ENCODE measurements around the gene OCIAD1.
"Not testable (repeated sequence)": the region's sequence is repeated elsewhere in the genome, so short reads cannot be mapped to it uniquely, and the experiment has no call there.

OCIAD1 gene, protein sequence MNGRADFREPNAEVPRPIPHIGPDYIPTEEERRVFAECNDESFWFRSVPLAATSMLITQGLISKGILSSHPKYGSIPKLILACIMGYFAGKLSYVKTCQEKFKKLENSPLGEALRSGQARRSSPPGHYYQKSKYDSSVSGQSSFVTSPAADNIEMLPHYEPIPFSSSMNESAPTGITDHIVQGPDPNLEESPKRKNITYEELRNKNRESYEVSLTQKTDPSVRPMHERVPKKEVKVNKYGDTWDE

DNA sequence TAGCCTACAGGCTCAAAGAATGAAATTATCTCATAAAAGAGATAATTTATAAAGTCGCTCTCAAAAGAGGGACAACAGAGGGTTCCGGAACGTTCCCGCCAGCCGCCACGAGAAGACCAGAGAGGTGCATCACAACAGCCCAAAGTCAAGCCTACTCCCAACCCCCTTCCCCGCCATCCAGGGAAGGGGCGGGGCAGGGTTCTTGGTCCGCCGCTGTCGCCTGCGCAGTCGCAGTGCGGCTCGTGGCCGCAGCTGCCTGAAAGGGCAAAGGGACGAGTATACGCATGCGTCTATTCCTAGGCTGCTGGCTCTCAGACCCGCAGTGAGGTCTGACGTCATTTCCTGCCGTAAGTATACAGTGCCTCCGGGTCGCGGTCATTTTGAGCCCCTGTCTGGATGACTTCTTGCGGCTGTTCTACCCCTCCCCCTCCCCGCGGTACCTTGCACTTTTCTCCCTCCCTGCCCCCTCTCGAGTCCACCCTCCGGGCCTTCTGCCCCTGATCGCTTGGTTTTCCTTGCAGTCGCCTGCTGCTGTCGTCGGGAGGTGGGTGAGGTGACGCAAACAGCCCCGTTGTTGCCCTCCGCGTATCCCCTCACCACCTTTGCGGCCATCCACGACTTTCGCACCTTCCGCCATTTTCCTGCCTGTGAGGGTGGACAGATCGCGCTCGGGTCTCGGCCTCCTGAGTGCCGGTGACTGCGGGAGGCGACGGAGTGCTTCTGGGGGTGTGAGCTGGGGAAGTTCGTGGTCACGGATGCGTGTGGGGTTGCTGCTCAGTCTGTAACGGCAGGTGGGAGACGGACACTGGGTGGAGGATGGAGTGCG, at the start of gene OCIAD1:
Gene OCIAD1, plus strand, starts transcription at position 383 of the 826 bp plus-strand sequence. CDS start 1,537 bp downstream, outside the sequence.
- peak; percentile 82 for DNase-seq (ENCODE audit: low read depth)

DNA sequence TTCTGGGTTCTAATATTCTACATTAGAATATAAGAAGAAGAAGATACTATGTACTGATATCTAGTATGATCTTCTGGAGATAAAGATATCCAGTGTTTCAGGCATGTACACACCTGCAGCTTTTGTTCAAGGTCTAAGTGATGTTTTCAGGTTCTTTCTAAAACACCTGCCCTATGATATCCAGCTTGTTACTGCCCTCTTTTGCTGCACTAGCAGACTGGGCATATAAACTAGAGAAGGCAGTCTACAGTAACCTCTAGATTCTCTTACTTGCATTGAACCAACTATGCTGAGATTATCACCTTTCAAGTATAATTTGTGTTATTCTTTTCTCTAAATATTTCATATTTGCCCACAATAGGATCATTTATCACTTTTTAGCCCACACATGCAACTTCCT, 48.9 kb upstream of the OCIAD1 start:
- no peak for DNase-seq (ENCODE audit: low read depth)

DNA sequence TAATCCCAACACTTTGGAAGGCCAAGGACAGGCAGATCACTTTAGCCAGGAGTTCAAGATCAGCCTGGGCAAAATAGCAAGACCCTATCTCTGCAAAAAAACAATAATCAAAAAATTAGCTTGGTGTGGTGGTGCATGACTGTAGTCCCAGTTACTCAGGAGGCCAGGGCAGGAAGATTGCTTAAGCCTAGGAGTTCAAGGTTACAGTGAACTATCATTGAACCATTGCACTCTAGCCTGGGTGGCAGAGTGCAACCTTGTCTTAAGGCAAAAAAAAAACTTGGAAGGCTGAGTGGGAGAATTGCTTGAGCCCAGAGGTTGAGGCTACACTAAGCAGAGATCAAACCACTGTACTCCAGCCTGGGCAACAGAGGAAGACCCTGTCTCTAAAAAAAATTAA, 45.6 kb upstream of the OCIAD1 start:
- no peak for DNase-seq (ENCODE audit: low read depth)

DNA sequence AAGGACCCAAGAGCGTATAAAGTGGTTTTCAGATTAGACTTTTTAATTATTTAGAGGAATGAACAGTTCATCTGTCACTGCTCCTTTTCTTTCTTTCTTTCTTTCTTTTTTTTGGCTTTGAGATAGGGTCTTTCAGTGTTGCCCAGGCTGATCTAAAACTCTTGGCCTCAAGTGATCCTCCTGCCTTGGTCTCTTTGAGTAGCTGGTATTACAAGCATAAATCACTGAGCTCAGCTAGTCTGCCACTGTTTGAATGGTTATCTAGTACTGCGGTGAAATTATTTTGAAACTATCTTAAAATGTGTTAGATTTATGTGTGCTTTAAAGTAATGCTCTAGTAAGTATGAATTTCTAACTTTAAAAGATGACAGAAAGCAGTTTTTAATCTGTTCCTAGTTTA, 44.3 kb upstream of the OCIAD1 start:
- DNase-seq (ENCODE audit: low read depth), result no peak

DNA sequence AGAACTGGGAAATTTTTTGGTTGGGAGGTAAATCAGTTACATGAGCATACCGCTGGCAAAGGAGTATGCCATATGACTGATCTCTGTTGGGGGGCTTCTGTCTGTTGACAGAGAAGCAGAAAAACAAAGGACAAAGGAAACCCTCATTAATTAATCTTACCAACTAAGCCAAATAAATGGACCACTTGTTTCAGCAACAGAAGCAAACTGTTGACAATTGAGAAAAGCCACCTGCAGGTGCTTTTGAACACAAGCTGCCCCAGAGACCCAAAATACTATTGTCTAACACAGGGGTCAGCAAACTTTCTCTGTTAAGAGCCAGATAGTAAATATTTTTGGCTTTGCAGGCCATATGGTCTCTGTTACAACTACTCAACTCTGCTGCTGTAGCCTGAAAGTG, 43.8 kb upstream of the OCIAD1 start:
- DNase-seq (ENCODE audit: low read depth), result no peak

DNA sequence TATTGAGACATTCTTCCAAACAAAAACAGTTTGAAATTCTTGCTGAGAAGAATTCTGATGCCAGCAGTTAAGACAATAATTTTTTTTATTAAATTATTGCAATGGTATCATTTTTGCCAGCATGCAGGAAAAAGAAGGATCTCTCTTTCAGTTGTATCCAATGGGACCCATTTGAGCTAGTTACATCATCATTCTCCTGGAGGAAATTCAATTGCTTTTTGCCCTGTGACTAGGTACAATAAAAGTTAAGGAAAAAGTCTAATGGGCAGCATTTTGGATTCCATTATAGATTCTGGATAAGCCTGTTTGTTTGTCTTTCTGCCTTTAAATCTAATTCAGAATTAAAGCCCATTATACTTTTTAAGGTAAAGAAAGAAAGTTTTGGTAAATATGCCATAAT, 40.3 kb upstream of the OCIAD1 start:
- DNase-seq (ENCODE audit: low read depth), result no peak

DNA sequence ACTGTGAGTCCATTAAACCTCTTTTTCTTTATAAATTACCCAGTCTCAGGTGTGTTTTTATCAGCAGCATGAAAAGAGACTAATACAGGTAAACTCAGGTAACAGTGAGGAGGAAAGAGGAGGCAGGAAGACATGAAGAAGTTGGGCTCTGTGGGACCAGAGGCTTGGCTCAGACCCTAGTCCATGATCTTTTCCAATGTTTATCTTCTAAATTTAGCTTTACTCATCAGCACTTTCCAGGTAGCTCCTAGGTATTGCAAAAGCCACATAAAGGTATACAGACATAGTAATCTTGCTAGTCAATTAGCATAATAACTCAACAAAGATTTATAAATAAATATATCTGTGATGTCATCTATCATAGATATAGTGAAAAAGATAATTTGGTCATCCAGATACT, 39.6 kb upstream of the OCIAD1 start:
- no peak for DNase-seq (ENCODE audit: low read depth)

DNA sequence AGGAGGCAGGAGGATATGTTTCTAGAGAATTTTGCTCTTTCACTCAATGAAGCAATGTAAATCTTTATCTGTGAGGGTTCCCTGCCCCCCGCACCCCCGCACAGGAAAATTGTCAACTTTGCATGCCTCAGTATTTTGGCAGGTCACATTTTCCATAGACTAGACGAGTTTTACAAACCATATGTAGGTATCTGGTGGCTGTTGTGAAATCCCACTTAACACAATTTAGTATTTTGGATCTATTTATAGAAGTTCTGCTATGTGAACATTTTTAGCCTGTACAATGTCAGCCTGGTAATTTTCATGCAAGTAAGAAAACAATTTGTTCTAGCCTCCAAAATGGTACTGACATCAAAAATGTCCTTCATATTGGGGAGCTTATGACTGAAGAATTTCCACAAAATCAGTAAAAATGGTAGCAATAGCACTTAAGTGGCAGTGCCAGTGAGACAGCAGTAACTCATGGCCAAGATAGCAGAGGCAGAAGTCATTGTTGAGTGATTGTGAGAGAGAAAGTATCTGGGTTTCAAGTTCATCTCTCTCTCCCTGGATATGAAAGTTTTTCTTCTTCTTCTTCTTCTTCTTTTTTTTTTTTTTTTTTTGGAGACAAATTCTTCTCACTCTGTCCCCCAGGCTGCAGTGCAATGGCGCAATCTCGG, 38.4 kb upstream of the OCIAD1 start:
- DNase-seq (ENCODE audit: low read depth), result no peak

DNA sequence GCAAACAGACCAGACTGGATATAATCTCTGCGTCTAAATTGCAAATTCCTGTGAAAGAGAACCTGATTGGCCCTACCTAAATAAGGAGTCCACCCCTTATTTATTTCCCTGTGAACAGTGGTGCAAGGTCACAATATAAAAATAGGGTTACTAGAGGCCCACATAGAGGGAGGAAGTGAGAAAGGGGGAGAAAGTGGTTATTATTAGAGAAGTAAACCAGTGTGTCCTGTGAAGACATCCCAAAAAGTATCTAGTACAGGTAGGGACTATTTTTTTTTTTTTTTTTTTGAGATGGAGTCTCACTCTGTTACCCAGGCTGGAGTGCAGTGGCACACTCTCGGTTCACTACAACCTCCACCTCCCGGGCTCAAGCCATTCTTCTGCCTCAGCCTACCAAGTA, 35.8 kb upstream of the OCIAD1 start:
- DNase-seq (ENCODE audit: low read depth), result no peak

DNA sequence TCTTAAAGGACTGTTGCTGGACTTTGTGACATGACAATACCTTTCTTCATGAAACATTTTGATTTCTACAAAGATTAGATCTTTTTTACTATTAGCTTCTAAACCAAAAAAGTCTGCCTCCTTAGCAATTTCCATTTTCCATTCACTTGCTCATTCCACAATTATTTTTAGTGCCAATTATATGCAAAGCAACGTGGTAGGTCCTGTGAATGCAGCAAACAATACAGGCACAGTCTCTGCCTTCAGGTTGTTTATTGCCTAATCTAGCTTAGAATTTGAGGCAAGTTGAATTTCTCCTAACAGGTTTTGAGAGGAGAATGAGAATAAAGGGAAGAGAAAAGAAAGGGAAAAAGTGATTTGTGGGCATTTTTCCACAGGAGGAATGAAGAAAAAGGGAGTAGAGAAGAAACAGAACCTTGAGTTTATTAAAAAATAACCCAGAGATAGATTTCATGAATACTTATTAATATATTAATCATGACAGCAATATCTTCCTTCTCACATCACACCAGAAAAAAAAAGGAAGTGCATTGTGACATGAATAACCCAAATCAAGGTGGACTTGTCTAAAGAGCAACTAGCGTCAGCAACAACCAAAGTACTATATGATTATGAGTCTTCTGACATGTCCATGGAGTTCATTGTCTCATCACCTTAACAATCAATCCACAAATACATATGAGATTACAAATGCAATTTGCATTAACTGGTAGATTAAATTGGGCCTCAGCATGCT, 34.5 kb upstream of the OCIAD1 start:
- DNase-seq (ENCODE audit: low read depth), result no peak

DNA sequence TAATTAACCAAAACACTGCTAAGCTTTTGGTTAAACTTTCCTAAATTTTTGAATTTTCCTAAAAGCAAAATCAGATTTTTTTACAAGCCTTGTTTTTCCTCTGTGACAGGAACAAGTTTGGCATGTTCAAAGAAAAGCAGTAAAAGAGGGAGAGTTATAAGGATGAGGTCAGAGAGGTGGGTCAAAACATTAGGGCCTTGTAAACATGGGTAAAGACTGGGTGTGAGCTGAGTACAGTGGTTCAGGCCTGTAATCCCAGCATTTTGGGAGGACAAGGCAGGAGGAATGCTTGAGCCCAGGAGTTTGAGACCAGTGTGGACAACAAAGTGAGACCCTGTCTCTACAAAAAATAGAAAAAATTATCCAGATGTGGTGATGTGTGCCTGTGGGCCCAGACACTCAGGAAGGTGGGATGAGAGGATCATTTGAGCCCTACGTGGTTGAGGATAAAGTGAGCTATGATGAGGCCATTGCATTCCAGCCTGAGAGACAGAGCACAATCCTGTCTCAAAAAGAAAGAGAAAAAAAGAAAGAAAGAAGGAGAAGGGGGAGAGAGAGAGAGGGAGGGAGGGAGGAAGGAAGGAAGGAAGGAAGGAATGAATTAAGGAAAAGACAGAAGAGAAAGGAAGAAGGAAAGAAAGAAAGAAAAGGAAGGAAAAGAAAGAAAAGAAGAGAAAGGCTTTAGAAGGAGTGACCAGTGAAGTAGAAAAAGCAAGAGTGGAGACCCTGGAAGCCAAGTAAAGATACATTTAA, 33.8 kb upstream of the OCIAD1 start:
- DNase-seq (ENCODE audit: low read depth), result no peak

DNA sequence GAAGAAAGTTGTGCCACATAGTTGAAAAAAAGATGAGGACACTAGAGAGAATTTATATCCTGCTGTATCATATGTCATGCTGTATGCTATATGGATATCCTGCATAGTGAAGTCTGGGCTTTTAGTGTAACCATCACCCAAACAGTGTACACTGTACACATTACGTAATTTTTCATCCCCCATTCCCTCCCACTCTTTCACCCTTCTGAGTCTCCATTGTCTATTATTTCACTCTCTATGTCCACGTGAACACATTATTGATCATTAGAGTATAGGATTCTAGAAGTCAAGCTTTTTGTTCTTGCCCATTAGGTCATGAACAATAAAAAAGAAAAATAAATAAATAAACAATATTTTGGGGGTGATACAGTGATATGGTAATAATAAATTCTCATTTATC, 32.8 kb upstream of the OCIAD1 start:
- no peak for DNase-seq (ENCODE audit: low read depth)

DNA sequence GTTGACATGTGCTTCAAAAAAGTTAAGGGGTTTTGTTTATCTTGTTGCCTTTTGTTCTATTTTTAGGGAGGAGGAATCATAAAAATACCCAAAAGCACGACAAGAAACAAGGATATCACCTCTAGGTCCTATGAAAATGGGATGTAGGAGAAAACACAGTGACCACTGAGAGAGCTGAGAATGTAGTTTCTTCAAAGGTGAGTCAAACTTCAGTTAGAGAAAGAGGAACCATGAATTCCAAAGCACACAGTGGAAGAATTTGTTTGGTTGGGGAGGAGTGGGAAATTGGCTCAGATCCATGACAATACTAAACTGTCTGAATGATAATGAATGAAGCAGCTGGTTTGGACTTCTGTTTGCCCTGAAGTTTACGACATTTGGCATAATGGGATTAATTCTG, 31.7 kb upstream of the OCIAD1 start:
- DNase-seq (ENCODE audit: low read depth), result no peak

DNA sequence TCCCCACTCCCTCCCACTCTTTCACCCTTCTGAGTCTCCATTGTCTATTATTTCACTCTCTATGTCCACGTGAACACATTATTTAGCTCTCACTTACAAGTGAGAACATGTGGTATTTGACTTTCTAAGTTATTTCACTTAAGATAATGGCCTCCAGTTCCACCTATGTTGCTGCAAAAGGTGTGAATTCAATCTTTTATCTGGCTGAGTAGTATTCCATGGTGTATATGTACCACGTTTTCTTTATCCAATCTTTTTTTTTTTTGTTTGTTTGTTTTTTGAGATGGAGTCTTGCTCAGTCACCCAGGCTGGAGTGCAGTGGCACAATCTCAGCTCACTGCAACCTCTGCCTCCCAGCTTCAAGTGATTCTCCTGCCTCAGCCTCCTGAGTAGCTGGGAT, 30.7 kb upstream of the OCIAD1 start:
- not testable (repeated sequence) for DNase-seq (ENCODE audit: low read depth)

DNA sequence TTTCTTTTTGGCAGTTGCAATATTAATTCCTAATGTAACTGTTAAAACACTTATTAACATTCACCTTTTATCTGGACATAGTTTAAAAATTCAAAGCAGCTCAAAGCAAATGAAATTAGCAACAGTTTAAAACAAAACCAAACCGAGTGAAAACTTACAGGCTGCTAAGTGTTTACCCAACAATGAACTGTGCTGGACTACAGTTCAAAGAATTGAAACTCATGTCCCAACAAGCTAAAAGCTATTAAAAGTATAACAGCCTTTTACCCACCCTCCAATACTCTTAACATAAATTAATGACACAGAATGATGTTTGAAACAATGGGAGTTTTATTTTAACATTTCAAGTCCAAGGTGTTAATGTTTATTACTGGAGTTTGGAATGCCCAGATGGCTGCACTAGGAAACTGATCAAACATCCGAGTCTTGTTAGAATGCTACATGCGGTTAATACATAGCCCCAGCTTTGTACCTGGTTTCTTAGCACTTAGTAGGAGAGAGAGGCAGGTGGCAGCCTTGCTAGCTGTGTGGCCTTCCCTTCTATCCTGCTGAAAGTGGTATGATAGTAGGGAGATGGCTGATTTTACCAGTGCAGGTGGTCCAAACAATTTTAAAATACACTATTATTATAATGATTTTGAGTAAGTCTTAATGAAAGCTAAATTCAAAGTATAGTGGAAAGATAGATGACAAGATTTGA, 29.7 kb upstream of the OCIAD1 start:
- no peak for DNase-seq (ENCODE audit: low read depth)

DNA sequence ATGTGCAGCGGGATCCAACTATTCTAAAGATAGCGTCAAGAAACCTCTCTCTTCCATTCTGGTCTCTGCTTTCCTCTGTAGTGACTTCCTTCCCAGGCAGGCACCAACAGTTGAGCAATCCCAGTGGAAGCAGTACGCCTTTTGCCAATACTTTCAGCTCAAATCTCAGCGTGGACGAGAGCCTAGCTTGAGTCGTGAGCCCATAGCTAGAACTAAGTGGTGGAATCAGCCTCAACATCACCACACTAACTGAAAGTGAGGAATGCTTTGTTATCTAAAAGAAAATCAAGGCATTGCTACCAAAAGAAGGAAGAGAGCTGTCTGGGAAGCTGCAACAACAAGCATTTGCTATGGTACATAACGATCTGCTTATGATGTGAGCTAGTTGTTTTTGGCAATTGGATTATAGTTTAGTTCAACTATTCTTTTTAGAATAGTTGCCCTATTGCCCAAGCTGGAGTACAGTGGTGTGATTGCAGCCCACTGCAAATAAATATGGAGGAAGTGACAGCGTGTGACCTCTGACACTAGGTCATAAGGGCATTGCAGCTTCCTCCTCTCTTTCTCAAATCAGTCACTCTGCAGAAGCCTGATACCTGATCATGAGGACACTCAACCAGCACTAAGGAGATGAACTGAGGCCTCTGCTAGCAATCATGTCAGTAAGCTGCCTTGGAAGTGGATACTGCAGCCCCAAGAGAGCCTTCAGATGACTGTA, 26.1 kb upstream of the OCIAD1 start:
- no peak for DNase-seq (ENCODE audit: low read depth)

DNA sequence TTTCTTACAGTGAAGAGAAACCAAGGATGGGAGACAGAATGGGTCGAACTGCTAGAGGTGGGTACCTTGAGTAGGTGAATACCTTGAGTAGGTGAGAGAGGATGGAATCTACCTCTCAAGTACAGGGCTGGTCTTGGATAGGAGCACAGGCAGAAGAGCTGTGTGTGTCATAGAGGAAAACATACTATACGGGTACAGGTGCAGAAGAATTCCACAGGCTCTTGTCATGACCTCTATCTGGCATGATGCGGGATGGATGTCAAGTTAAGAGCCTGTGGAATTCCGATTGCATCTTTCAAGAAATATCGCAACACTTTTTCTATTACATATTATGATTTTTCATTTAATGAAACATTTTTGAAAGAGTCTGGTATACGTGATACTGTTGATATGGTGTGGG, 18.0 kb upstream of the OCIAD1 start:
- DNase-seq (ENCODE audit: low read depth), result no peak

DNA sequence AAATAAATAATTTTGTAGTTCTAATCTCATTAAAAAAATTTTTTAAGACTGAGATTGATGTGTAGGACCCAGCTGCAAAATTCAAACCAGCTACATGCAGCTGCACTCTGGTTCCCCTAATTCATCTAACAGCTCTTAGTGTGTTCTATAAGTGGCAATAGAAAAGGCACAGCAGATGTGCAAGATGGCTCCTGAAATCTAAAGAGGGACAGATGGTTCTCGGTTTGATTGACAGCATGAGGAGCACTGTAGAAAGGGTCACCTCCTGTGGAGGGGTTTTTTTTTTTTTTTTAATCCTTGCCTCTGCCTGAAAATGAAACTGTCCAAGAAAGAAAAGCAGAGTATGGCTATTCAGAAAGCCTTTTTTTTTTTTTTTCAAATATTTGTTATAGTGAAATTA, 16.9 kb upstream of the OCIAD1 start:
- no peak for DNase-seq (ENCODE audit: low read depth)

DNA sequence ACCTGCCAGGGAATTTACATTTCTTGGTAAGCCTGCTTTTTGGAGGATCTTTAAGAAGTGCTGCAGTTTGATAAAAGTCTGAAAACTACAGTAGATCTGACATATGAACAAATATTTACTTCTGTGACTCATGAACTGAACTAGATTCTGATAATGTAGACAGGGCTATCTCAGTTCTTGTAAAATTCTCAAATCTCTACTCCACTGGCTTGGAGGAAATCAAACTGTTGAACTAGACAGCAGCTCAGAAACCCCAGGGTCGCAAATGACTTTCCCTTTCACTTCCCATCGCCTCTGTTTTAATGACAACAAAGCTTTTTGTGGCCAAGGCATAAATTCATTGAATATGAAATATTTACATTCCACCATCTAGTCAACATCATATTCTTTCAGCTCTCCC, 15.4 kb upstream of the OCIAD1 start:
- DNase-seq (ENCODE audit: low read depth), result no peak

DNA sequence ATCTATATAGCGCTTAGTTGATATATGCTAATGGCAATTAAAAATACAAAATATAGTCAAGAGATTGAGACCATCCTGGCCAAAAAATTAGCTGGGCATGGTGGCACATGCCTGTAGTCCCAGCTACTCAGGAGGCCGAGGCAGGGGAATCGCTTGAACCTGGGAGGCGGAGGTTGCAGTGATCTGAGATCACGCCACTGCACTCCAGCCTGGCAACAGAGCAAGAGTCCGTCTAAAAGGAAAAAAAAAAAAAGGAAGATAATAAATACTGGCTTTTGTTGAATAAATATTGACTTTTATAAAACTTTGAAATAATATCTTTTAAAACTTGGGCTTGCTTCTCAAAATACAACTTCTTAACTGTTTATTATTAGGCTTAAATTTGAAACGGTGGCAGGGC, 14.6 kb upstream of the OCIAD1 start:
- not testable (repeated sequence) for DNase-seq (ENCODE audit: low read depth)
